Upper lobe of left lung (tissue), 6 donors: Measurements from ENCODE around the gene LAMA2. TPM values are rescaled to one million over a fixed set of nuclear protein-coding genes. Genes with fewer than 3 reads are reported as not detected.

Experiments used
- ATAC-seq, 2 donors: fragments of 200-7000 bp; cut with Tn5 transposase; one replicate each; pipeline ENCODE4 v1.9.1; 2022; ENCODE audit warnings: mild to moderate bottlenecking in 2 of 2, moderate library complexity in 2 of 2; ENCODE audit not compliant: low FRiP score in 2 of 2
- DNase-seq, 2 donors: peaks; one replicate each; pipeline ENCODE4 v3.0.0-alpha.2; 2019 to 2020
- H3K27ac ChIP-seq, 4 donors: fragments of 200-600 bp; sonication (generic); one replicate each; pipeline ENCODE4 v1.5.1; 2016 to 2019
- H3K27me3 ChIP-seq, 4 donors: fragments of 200-600 bp; sonication (generic); one replicate each; pipeline ENCODE4 v1.5.1; 2017 to 2019
- H3K36me3 ChIP-seq, 4 donors: fragments of 200-600 bp; sonication (generic); one replicate each; pipeline ENCODE4 v1.5.1; 2016 to 2019
- H3K4me1 ChIP-seq, 4 donors: fragments of 200-600 bp; sonication (generic); one replicate each; pipeline ENCODE4 v1.5.1; 2018 to 2019
- H3K4me3 ChIP-seq, 4 donors: fragments of 200-600 bp; sonication (generic); one replicate each; pipeline ENCODE4 v1.5.1; 2017 to 2019; ENCODE audit warnings: mild to moderate bottlenecking in 2 of 4, moderate library complexity in 1 of 4
- H3K9me3 ChIP-seq, 4 donors: fragments of 200-600 bp; sonication (generic); one replicate each; pipeline ENCODE4 v1.5.1; 2018 to 2019
- EP300 ChIP-seq, 4 donors: sonication (generic); formaldehyde crosslinking; IDR thresholded peaks; one replicate each; pipeline ENCODE4 v1.5.1; 2017; ENCODE audit warnings: antibody characterized with exemption in 4 of 4, control low read depth in 2 of 4
- POLR2A ChIP-seq, 4 donors: fragments of 450-650 bp; IDR thresholded peaks; one replicate each; pipeline ENCODE4 v1.5.1; 2016 to 2017; ENCODE audit warnings: antibody characterized with exemption in 4 of 4, mild to moderate bottlenecking in 2 of 4
- POLR2AphosphoS5 ChIP-seq, 2 donors: sonication (generic); formaldehyde crosslinking; IDR thresholded peaks; one replicate each; pipeline ENCODE4 v1.5.1; 2017; ENCODE audit warnings: antibody characterized with exemption in 2 of 2
- WGBS, 2 donors: methylation state at CpG; one replicate each; pipeline ENCODE4 v1.1.5; 2017 to 2018; 5-methylcytosine and 5-hydroxymethylcytosine counted together
- total RNA-seq, 6 donors: library from RNA; depleted of rRNA in 4 of 6; stranded (reverse); fragments of >200 nt in 4 of 6; gene quantifications; one replicate each; pipeline versions ENCODE4 v1.1.0 to v1.2.1, GENCODE V29; 2016 to 2021
- TF ChIP-seq, protein P1 (sequence below), 6 experiments: fragments of 450-650 bp in 4 of 6; fragments of 200-600 bp in 2 of 6; sonication (generic) in 2 of 6; IDR thresholded peaks; one replicate each; pipeline ENCODE4 v1.5.1; 2016 to 2019; ENCODE audit warnings: antibody characterized with exemption in 6 of 6
- donor health status: DM: no; HTN: no; CAD: no; lungs with moderate emphysema.
- donor health status: DM: no; HTN: yes; CAD: no; lungs with severe emphysema.

The LAMA2 gene
- total RNA-seq, 6 donors from 2014 or later = 41.9 to 82.8 (median 62.4) TPM

DNA sequence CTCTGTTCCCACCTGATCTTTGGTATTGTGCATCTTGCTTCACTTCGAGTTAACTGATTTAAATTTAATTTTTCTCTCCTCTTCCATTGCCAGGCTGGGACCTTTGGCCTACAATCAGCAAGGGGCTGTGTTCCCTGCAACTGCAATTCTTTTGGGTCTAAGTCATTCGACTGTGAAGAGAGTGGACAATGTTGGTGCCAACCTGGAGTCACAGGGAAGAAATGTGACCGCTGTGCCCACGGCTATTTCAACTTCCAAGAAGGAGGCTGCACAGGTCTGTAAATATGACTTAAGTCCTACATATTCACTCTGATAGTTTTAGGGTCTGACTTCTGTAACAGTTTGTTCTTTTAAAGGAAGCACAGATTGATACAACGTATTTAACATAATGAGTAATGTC, 414.7 kb downstream of the LAMA2 start:
- WGBS, 2 donors = 85 to 90% methylated on average over 5 of the region's 5 CpGs
- Histone ChIP-seq H3K9me3 (no peaks in the 10 kb centered on the region), H3K27me3 (no peaks in the 10 kb centered on the region), H3K36me3 (peaks cover 0 to 2% (median 0%) of the 10 kb centered on the region in 4 donors), H3K4me1 (no peaks in the 10 kb centered on the region), H3K27ac (no peak overlapping the region), H3K4me3 (no peak overlapping the region)
- ATAC-seq = no peak
- DNase-seq = no peak
- TF ChIP-seq POLR2A (IDR thresholded peaks at IDR 0.05) (no peak), POLR2AphosphoS5 (IDR thresholded peaks at IDR 0.05) (no peak), EP300 (IDR thresholded peaks at IDR 0.05) (no peak)
- TF ChIP-seq, protein P1, sequence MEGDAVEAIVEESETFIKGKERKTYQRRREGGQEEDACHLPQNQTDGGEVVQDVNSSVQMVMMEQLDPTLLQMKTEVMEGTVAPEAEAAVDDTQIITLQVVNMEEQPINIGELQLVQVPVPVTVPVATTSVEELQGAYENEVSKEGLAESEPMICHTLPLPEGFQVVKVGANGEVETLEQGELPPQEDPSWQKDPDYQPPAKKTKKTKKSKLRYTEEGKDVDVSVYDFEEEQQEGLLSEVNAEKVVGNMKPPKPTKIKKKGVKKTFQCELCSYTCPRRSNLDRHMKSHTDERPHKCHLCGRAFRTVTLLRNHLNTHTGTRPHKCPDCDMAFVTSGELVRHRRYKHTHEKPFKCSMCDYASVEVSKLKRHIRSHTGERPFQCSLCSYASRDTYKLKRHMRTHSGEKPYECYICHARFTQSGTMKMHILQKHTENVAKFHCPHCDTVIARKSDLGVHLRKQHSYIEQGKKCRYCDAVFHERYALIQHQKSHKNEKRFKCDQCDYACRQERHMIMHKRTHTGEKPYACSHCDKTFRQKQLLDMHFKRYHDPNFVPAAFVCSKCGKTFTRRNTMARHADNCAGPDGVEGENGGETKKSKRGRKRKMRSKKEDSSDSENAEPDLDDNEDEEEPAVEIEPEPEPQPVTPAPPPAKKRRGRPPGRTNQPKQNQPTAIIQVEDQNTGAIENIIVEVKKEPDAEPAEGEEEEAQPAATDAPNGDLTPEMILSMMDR (IDR thresholded peaks at IDR 0.05) = no peak

DNA sequence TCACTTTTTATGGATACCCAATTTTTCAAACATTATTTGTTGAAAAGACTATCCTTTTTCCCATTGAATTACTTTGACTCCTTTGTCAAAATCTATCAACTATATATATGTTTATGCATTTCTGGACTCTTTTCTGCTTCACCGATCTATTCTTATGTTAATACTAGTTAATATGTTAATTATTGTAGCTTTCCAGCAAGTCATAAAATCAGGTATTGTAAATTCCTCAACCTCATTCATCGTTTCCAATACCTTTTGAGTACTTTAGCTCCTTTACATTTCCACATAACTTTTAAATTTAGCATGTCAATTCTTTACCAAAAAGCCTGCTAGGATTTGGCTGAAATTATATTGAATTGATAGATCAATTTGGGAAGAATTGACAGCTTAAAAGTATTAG, 419.7 kb downstream of the LAMA2 start:
- Histone ChIP-seq H3K4me3 (no peak overlapping the region), H3K4me1 (no peaks in the 10 kb centered on the region), H3K27me3 (no peaks in the 10 kb centered on the region), H3K27ac (no peak overlapping the region), H3K36me3 (no peaks in the 10 kb centered on the region), H3K9me3 (no peaks in the 10 kb centered on the region)
- TF ChIP-seq, protein P1 (IDR thresholded peaks at IDR 0.05) = no peak
- no peak for TF ChIP-seq POLR2A (IDR thresholded peaks at IDR 0.05)
- TF ChIP-seq POLR2AphosphoS5 (IDR thresholded peaks at IDR 0.05) = no peak
- no peak for TF ChIP-seq EP300 (IDR thresholded peaks at IDR 0.05)
- ATAC-seq (no peak), DNase-seq (no peak)
- 73 to 77% methylated on average over 2 of the region's 2 CpGs for WGBS, 2 donors

DNA sequence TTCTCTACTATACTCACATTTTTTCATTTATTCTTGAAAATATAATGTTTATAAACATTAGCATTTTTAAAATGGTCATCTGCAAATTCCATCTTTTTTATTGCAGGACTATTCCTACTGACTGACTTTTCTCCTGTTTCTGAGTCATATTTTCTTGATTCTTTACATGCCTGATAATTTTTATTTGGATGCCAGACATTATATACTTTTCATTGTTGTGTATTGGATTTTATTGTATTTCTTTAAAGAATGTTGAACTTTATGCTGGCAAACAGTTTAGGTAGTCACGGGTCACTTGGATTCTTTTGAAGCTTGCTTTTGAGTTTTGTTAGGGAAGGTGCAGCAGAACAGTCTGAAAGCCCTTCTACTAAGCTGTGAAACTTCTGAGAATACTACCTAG, 423.9 kb downstream of the LAMA2 start:
- Histone ChIP-seq H3K9me3 (no peaks in the 10 kb centered on the region), H3K27me3 (no peaks in the 10 kb centered on the region), H3K36me3 (no peaks in the 10 kb centered on the region), H3K4me3 (no peak overlapping the region), H3K4me1 (no peaks in the 10 kb centered on the region), H3K27ac (no peak overlapping the region)
- TF ChIP-seq, protein P1 (IDR thresholded peaks at IDR 0.05) = no peak
- TF ChIP-seq EP300 (IDR thresholded peaks at IDR 0.05) = no peak
- no peak for TF ChIP-seq POLR2AphosphoS5 (IDR thresholded peaks at IDR 0.05)
- no peak for TF ChIP-seq POLR2A (IDR thresholded peaks at IDR 0.05)
- ATAC-seq (no peak), DNase-seq (no peak)
- WGBS, 2 donors = 85 to 93% methylated on average over 1 of the region's 1 CpG

DNA sequence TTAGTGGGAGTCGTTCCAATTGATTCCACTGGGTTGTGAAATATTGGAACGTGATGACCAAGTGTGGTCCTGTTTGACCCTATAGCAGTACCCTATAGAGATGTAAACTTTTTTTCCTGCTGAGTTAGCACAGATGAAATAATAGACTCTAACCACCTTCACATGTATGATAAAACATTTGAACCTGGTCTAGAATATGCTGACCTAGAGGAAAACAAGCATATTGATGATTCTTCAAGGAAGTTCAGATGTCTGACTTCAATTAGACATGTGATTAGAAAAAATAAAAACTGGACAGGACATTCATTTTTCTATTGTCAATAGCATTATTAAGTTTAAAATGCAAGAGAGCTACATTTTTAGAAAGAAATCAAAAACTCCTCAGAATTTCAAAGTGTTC, 424.9 kb downstream of the LAMA2 start:
- ATAC-seq (no peak), DNase-seq (no peak)
- Histone ChIP-seq H3K36me3 (no peaks in the 10 kb centered on the region), H3K4me1 (no peaks in the 10 kb centered on the region), H3K9me3 (no peaks in the 10 kb centered on the region), H3K27ac (no peak overlapping the region), H3K27me3 (no peaks in the 10 kb centered on the region), H3K4me3 (no peak overlapping the region)
- 58 to 82% methylated on average over 2 of the region's 2 CpGs for WGBS, 2 donors
- TF ChIP-seq, protein P1 (IDR thresholded peaks at IDR 0.05) = no peak
- TF ChIP-seq EP300 (IDR thresholded peaks at IDR 0.05) = no peak
- no peak for TF ChIP-seq POLR2AphosphoS5 (IDR thresholded peaks at IDR 0.05)
- no peak for TF ChIP-seq POLR2A (IDR thresholded peaks at IDR 0.05)

DNA sequence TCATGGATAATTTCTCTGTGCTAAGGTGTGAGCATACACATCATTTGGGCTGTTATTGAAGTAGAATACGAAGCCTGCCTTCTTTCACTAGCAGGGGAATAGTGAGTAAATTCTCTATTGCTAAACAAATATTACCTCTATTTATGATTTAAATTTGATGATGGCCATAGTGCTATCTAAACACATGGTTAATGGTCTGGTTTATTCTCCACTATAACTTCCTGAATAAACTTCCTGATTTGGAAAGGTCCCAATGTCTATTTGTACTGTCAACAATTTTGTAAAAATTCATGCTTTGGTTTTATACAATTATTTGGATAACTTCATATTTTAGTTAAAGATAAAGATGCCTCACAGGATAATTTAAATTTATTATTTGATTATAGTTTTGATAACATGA, 426.2 kb downstream of the LAMA2 start:
- DNase-seq (no peak), ATAC-seq (no peak)
- WGBS, 2 donors = 88 to 89% methylated on average over 1 of the region's 1 CpG
- Histone ChIP-seq H3K4me1 (no peaks in the 10 kb centered on the region), H3K27ac (no peak overlapping the region), H3K36me3 (no peaks in the 10 kb centered on the region), H3K27me3 (no peaks in the 10 kb centered on the region), H3K4me3 (no peak overlapping the region), H3K9me3 (no peaks in the 10 kb centered on the region)
- TF ChIP-seq POLR2AphosphoS5 (IDR thresholded peaks at IDR 0.05) (no peak), EP300 (IDR thresholded peaks at IDR 0.05) (no peak), POLR2A (IDR thresholded peaks at IDR 0.05) (no peak)
- TF ChIP-seq, protein P1 (IDR thresholded peaks at IDR 0.05) = no peak
